Progenitor cell of endocrine pancreas (in vitro differentiated cells): ENCODE data around the gene PRRC2B. TPM values are rescaled to one million over a fixed set of nuclear protein-coding genes. Genes with fewer than 3 reads are reported as not detected.

Source experiments
- DNase-seq: peaks from one replicate; pipeline ENCODE4 v3.0.0; 2021; ENCODE audit warnings: low spot score; ENCODE audit not compliant: unreplicated experiment
- H3K27ac Mint-ChIP-seq: 2 replicates; pipeline ENCODE4 v1.8.0; 2021; ENCODE audit warnings: mild to moderate bottlenecking, moderate library complexity, mixed read lengths
- H3K27me3 Mint-ChIP-seq: 2 replicates; pipeline ENCODE4 v1.8.0; 2021; ENCODE audit warnings: mixed read lengths
- H3K36me3 Mint-ChIP-seq: 2 replicates; pipeline ENCODE4 v1.8.0; 2022; ENCODE audit warnings: mixed read lengths; ENCODE audit not compliant: insufficient read depth
- H3K4me1 Mint-ChIP-seq: 2 replicates; pipeline ENCODE4 v1.8.0; 2021; ENCODE audit warnings: low read depth, mixed read lengths
- H3K4me3 Mint-ChIP-seq: 2 replicates; pipeline ENCODE4 v1.8.0; 2021; ENCODE audit warnings: low read depth, mild to moderate bottlenecking, moderate library complexity, mixed read lengths
- H3K9me3 Mint-ChIP-seq: 2 replicates; pipeline ENCODE4 v1.8.0; 2021; ENCODE audit warnings: low read depth, mixed read lengths
- total RNA-seq: library from RNA; stranded (reverse); gene quantifications from 2 replicates; pipeline ENCODE4 v1.2.1, GENCODE V29; 2021
- TF ChIP-seq, protein P1 (sequence below): fragments of 200-600 bp; sonication (generic); IDR thresholded peaks from one replicate; pipeline ENCODE4 v1.5.0; 2021; ENCODE audit warnings: antibody characterized with exemption, mild to moderate bottlenecking; ENCODE audit not compliant: unreplicated experiment

The PRRC2B gene
- total RNA-seq, 1 donor from 2014 or later, result 460 TPM

DNA sequence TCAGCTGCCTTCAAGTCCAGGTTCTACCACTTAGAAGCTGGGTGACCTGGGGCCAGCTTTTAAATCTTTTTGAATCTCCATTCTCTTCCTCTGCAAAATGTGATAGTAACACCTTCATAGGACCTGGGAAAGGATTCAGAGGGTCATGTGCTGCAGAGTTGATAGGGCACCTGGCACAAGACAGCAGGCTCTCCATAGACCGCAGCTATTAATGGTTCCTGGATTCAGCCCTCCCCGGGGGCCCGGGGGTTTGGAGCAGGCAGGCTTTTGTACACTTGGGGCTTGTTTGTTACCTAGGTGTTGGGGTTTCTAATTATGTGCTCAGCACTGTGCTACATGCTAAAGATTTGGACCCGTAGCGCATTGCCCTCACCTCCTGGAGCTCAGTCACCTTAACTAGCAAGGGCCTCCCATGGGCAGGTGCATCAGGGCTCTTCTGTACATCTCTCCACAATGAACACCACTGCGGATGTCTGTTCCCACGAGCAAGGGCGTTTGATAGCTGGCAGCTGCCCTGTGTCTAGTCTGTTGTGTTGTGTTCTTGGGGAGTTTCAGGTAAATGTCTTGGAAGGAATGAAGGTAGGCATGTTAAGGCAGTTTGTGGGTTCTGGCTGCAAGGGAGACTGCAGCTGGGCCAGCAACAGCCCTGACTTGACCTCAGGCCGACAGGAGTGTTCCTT is 12.1 kb downstream of the PRRC2B start:
- TF ChIP-seq, protein P1, sequence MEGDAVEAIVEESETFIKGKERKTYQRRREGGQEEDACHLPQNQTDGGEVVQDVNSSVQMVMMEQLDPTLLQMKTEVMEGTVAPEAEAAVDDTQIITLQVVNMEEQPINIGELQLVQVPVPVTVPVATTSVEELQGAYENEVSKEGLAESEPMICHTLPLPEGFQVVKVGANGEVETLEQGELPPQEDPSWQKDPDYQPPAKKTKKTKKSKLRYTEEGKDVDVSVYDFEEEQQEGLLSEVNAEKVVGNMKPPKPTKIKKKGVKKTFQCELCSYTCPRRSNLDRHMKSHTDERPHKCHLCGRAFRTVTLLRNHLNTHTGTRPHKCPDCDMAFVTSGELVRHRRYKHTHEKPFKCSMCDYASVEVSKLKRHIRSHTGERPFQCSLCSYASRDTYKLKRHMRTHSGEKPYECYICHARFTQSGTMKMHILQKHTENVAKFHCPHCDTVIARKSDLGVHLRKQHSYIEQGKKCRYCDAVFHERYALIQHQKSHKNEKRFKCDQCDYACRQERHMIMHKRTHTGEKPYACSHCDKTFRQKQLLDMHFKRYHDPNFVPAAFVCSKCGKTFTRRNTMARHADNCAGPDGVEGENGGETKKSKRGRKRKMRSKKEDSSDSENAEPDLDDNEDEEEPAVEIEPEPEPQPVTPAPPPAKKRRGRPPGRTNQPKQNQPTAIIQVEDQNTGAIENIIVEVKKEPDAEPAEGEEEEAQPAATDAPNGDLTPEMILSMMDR, result no peak
- DNase-seq, result no peak
- H3K27me3 Mint-ChIP-seq, result no peaks in the 10 kb centered on the region
- peak overlapping the region; percentile 5 for H3K4me3 Mint-ChIP-seq
- H3K36me3 Mint-ChIP-seq, result peaks cover 4% of the 10 kb centered on the region
- no peaks in the 10 kb centered on the region for H3K9me3 Mint-ChIP-seq
- H3K27ac Mint-ChIP-seq, result peak overlapping the region; percentile 92
- H3K4me1 Mint-ChIP-seq, result peaks cover 71% of the 10 kb centered on the region

DNA sequence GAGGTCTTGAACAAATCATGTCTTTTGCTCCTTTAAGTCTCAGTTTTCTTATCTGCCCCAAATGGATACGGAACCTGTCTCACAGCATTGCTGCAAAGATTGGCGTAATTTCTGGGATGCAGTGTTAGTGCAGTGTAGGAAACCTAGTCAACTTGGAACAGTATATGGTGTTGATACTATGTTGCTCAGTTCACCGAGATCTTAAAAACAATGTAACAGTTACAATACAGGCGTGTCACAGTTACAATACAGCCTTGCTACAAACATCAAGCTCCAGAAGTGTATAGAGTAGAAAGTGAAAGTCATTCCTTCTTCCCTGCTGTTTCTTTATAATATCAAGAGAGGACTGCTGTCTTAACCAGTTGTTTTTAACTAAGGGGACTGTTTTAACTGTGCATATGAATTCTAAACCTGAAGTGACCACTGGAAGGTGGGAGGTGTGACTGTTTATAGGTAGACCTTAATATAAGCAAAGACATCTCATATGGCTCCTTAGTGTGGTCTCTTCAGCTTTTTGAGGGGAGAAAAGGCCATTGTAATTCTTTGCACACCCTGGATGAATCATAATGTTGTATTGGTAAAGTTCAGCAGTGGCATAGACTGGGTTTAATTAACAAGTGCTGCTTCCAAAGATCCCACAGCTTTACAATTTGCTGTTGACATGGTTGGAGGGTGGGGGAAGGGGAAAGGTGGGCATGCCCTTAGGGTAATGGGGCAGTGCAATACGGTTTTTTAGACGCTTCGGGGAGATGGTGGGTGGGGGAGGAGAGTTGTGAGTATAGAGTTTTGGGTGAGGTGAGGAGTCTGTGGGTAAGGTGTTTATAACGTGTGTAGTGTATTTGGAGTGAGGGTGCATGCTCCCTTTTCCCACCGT is 12.9 kb downstream of the PRRC2B start:
- Mint-ChIP-seq H3K27ac (peak overlapping the region; percentile 92), H3K36me3 (peaks cover 2% of the 10 kb centered on the region), H3K4me3 (no peak overlapping the region), H3K4me1 (peaks cover 71% of the 10 kb centered on the region), H3K27me3 (no peaks in the 10 kb centered on the region), H3K9me3 (no peaks in the 10 kb centered on the region)
- DNase-seq, result no peak
- TF ChIP-seq, protein P1, result no peak

DNA sequence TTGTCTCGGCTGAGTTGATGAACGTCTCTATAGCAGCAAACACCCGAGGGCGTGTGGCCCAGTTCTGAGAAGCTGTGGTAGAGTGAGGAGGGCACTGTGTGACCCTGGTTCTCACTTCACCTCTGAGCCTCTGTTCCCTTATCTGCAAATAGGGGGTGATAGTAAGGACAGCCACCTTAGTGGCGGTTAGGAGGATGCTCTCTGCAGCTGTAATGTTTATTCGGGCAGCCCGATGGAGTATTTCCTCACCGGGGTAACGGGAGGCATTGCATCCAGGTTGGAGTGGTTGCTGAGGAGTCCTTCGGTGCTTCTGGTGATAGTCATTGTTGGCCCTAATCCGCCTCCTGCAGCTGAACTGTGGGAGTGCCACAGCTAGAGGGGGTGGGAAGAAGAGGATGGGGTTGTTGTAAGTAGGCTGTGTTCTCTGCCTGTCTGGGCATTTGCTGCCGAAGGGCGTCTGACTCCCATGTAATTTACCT is 13.9 kb downstream of the PRRC2B start:
- TF ChIP-seq, protein P1, result peak; percentile 41
- Mint-ChIP-seq H3K4me1 (peaks cover 68% of the 10 kb centered on the region), H3K27me3 (no peaks in the 10 kb centered on the region), H3K4me3 (peak overlapping the region; percentile 2), H3K9me3 (no peaks in the 10 kb centered on the region), H3K36me3 (peaks cover 2% of the 10 kb centered on the region), H3K27ac (peak overlapping the region; percentile 92)
- no peak for DNase-seq

DNA sequence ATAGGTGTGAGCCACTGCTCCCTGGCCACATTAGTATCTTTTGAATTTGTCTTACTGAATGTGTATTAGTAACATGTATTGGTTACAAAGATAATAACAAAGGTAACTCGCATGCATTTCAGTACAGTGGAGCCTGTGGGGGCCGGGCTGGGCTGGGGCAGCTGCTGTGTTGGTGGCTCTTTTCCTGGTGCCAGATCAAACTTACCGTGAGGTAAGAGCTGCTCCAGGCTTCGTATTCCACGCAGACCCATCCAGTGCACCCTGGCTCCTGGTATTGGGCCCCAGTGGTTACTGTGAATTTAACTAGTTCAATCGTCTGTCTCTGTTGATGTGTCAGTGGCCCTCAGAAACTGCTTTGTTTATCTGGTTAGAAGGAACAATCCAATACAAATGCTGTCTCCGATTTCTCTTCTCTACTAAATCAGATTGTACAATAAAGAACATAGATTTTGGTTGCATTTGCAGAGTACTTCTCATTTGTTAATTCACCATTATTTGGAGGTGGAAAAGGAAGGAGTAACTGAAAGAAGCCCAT is 15.6 kb downstream of the PRRC2B start:
- TF ChIP-seq, protein P1, result no peak
- H3K4me1 Mint-ChIP-seq, result peaks cover 64% of the 10 kb centered on the region
- H3K27ac Mint-ChIP-seq, result peak overlapping the region; percentile 85
- peaks cover 3% of the 10 kb centered on the region for H3K9me3 Mint-ChIP-seq
- H3K4me3 Mint-ChIP-seq, result no peak overlapping the region
- H3K27me3 Mint-ChIP-seq, result no peaks in the 10 kb centered on the region
- peaks cover 10% of the 10 kb centered on the region for H3K36me3 Mint-ChIP-seq
- no peak for DNase-seq

DNA sequence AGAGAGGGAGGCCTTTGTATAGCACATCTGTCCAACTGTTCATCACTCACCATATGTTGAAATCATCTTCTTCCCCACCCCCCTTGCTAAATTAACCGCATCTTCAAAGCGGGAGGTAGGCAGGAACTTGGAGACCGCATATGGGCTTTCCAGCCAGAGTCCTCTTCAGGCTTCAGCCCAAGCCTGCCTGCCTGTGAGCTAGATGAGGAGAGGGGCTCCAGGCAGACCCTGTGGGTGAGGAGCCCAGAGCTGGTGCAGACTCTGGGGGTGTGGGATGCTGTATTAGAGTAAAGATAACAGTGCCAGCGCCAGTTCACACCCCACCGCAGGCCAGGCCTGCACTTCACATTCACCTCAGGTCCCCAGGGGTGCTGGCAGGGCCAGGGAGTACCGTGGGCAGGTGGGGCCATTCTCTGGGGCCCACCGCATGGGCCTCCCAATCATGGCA is 16.2 kb downstream of the PRRC2B start:
- H3K4me1 Mint-ChIP-seq, result peaks cover 58% of the 10 kb centered on the region
- H3K27ac Mint-ChIP-seq, result peak overlapping the region; percentile 85
- H3K9me3 Mint-ChIP-seq, result peaks cover 3% of the 10 kb centered on the region
- H3K4me3 Mint-ChIP-seq, result no peak overlapping the region
- peaks cover 14% of the 10 kb centered on the region for H3K36me3 Mint-ChIP-seq
- H3K27me3 Mint-ChIP-seq, result no peaks in the 10 kb centered on the region
- DNase-seq, result no peak
- TF ChIP-seq, protein P1, result no peak
